Stimulated activated CD8-positive, alpha-beta memory T cell treated with anti-CD3 and anti-CD28 coated beads, Interleukin-2, amount 100 ng/mL, for 1 hour (primary cell): ENCODE data around the gene PROSER3.
"Not testable (repeated sequence)": the region's sequence is repeated elsewhere in the genome, so short reads cannot be mapped to it uniquely, and the experiment has no call there.

Experiments used
- DNase-seq, 2 donors: peaks; one replicate each; pipeline ENCODE4 v3.0.0-alpha.2; 2020; ENCODE audit warnings: low read depth in 2 of 2

Gene PROSER3

GRCh38 chr19:35722897-35723296 is 35.1 kb upstream of the PROSER3 start:
- no peak for DNase-seq

DNA sequence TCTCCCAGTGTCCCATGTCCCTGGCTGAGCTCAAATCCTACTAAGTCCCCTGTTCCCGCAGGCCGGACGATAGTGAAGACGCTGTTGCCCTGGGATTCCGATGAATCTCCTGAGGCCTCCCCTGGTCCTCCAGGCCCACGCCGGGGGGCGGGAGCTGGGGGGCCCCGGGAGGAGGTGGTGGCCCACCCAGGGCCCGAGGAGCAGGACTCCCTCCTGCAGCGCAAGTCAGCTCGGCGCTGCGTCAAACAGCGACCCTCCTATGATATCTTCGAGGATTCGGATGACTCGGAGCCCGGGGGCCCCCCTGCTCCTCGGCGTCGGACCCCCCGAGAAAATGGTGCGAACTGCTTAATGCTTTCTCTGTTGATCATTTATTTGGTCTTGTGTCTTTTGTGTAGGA is 34.3 kb upstream of the PROSER3 start:
- DNase-seq = no peak

- not testable (repeated sequence) for DNase-seq
Measured at GRCh38 chr19:35724132-35724531, 33.8 kb upstream of the PROSER3 start.

DNA sequence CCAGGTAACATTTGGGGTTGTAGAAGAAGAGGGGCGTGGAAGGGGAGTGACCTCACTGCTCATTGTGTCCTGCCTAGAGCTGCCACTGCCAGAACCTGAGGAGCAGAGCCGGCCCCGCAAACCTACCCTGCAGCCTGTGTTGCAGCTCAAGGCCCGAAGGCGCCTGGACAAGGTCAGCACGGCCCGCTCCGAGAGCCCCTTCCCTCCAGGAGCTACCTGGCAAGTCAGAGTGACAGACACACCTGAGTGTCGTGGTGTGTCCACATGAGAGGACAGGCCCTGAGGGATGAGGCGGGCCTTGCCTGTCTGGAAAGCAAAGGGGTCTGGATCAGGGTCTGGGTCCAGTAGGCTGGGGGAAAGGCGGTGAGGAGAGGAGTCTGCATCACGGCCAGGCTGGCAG is 33.4 kb upstream of the PROSER3 start:
- no peak for DNase-seq

- DNase-seq = no peak
Measured at GRCh38 chr19:35725216-35725861, 32.6 kb upstream of the PROSER3 start.

DNA sequence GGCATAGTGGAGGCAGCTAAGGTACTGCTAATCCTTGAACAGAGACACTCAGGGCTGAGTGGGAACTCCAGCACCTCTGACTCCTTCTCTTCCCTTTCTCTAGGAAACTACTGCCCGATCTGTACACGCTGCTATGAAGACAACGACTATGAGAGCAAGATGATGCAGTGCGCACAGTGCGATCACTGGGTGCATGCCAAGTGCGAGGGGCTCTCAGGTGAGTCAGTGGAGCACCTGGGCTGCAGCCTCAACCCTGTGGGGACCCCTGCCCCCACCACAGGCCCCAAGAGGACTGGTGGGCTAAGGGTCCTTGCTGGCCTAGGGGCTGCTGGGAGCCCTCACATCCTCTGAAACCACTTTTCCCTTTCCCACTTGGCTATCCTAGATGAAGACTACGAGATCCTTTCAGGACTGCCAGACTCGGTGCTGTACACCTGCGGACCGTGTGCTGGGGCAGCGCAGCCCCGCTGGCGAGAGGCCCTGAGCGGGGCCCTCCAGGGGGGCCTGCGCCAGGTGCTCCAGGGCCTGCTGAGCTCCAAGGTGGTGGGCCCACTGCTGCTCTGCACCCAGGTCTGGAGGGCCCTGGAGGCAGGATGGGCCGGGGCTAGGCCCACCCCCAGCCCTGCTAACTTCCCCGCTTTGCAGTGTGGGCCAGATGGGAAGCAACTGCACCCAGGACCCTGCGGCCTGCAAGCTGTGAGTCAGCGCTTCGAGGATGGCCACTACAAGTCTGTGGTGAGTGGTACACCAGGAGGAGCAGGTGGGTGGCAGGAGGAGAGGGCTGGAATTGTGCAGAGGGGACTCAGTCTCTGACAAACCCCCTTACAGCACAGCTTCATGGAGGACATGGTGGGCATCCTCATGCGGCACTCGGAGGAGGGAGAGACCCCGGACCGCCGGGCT is 30.7 kb upstream of the PROSER3 start:
- no peak for DNase-seq

- no peak for DNase-seq
Measured at GRCh38 chr19:35727956-35728706, 29.8 kb upstream of the PROSER3 start.

DNA sequence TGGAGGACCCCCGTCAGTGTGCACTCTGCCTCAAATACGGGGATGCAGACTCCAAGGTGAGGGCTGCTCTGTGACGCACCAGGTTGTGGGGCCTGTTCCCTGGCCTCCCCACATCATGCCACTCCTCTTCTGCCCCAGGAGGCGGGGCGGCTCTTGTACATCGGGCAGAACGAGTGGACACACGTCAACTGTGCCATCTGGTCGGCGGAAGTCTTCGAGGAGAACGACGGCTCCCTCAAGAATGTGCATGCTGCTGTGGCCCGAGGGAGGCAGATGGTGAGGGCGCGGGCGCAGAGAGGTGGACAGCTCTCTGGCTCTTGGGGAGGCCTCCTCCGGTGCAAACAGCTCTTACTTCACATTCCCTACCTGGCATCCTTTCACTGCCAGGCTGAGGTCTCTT is 29.0 kb upstream of the PROSER3 start:
- no peak for DNase-seq

GRCh38 chr19:35729763-35730162 is 28.2 kb upstream of the PROSER3 start:
- DNase-seq = no peak

GRCh38 chr19:35730326-35730725 is 27.6 kb upstream of the PROSER3 start:
- no peak for DNase-seq

GRCh38 chr19:35731353-35731752 is 26.6 kb upstream of the PROSER3 start:
- DNase-seq = no peak

DNA sequence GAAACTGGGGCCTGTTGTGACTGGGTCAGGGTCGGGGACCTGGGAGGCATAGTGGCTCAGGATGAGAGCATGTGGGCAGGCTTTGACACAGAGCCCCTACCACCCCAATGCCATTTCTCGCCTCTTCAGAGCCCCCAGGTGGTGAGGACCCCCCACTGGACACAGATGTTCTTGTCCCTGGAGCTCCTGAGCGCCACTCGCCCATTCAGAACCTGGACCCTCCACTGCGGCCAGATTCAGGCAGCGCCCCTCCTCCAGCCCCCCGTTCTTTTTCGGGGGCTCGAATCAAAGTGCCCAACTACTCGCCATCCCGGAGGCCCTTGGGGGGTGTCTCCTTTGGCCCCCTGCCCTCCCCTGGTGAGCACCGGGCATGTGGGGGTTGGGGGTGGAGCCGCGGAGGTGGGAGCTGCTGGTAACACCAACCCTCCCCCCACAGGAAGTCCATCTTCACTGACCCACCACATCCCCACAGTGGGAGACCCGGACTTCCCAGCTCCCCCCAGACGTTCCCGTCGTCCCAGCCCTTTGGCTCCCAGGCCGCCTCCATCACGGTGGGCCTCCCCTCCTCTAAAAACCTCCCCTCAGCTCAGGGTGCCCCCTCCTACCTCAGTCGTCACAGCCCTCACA is 26.1 kb upstream of the PROSER3 start:
- DNase-seq = no peak

GRCh38 chr19:35732540-35733179 is 25.3 kb upstream of the PROSER3 start:
- DNase-seq = no peak

DNA sequence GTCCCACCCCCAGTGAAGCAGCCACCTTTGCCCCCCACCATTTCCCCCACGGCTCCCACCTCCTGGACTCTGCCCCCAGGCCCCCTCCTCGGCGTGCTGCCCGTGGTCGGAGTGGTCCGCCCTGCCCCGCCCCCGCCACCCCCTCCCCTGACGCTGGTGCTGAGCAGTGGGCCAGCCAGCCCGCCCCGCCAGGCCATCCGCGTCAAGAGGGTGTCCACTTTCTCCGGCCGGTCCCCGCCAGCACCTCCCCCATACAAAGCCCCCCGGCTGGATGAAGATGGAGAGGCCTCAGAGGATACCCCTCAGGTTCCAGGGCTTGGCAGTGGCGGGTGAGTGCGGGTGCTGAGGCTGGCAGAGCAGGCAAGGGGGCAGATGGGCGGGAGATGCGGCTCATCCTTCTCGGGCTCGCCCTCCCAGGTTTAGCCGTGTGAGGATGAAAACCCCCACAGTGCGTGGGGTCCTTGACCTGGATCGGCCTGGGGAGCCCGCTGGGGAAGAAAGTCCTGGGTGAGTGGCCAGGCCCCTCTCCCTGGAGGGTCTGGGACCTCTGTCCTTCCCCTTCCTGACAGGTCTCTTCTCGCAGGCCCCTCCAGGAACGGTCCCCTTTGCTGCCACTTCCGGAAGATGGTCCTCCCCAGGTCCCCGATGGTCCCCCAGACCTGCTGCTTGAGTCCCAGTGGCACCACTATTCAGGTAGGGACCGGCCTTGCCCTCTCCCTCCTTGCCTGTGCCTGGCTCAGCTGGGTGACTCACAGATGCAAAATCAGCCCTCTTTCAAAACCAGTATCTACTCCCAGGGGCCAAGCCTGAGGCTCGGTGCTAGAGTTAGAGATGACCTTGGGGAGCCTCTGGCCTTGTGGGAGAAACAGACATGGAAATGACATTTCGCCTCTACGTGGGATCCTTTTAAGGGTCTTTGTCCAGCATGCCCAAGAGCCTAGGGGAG is 24.5 kb upstream of the PROSER3 start:
- DNase-seq = no peak

DNA sequence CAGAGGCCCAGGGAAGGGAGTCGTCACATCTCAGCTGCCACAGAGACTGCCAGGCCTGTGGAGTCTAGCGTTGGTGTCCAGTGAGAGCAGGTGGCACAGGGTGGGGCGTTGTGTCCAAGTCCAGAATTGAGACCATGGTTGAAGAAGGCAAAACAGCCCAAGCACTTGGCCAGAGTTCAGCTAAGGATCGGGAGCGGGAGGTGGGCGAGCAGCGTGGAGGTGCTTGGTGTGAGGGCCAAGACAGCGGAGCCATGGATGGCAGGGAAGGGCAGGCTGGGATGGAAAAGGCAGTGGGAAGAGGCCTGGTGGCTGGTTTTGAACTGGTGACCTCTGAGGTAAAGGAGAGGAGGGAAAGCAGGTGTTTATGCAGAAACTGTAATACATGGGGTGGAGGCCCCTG is 23.7 kb upstream of the PROSER3 start:
- no peak for DNase-seq

DNA sequence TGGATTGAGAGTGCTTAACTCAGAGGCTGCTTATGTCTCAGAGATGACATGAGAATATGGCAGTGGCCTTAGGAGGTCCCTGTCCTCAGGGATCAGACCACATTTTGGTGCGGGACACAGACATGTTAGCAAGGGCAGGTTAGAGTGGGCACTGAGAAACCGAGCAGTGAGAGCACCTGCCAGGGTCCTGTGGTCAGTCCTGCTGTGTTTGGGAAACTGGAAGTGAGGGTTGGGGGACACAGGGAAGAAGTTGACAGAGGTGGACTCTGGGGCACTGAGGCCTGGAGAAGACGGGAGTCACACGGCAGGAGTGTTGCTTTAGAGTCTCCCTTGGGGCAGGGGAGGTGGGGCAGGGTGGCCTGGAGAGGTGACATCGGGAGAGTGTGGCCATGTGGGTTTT is 23.1 kb upstream of the PROSER3 start:
- DNase-seq = no peak

GRCh38 chr19:35736913-35737886 is 20.8 kb upstream of the PROSER3 start:
- DNase-seq = no peak

GRCh38 chr19:35738021-35738886 is 19.7 kb upstream of the PROSER3 start:
- DNase-seq = no peak
